Thyroid gland (tissue), 4 donors: ENCODE results near the gene TMPRSS11A. TPM values are rescaled to one million over a fixed set of nuclear protein-coding genes. Genes with fewer than 3 reads are reported as not detected.

Experiments
- DNase-seq, 2 donors: peaks; one replicate each; pipeline ENCODE4 v3.0.0-alpha.2; 2019
- H3K27ac ChIP-seq, 3 donors: fragments of 200-600 bp; sonication (generic); 1 replicate in 2 of 3; 2 replicates in 1 of 3; pipeline ENCODE4 v1.5.1; 2016 to 2019; ENCODE audit warnings: mild to moderate bottlenecking in 1 of 3, moderate library complexity in 1 of 3
- H3K27me3 ChIP-seq: fragments of 200-600 bp; sonication (generic); one replicate; pipeline ENCODE4 v1.5.1; 2019
- H3K36me3 ChIP-seq, 2 donors: fragments of 200-600 bp; sonication (generic); one replicate each; pipeline ENCODE4 v1.5.1; 2016 to 2019
- H3K4me1 ChIP-seq, 2 donors: fragments of 200-600 bp; sonication (generic); one replicate each; pipeline ENCODE4 v1.5.1; 2017 to 2019
- H3K4me3 ChIP-seq, 3 donors: fragments of 200-600 bp; sonication (generic); replicated peaks in 1 of 3; 1 replicate in 2 of 3; 2 replicates in 1 of 3; pipeline ENCODE4 v1.5.1; 2016; ENCODE audit warnings: mild to moderate bottlenecking in 1 of 3
- H3K9me3 ChIP-seq: fragments of 200-600 bp; sonication (generic); one replicate; pipeline ENCODE4 v1.5.1; 2017
- CTCF ChIP-seq, 6 experiments: fragments of 200-600 bp in 3 of 6; fragments of 450-650 bp in 3 of 6; sonication (generic) in 3 of 6; IDR thresholded peaks; one replicate each; pipeline ENCODE4 v1.5.1; 2016 to 2019; ENCODE audit warnings: antibody characterized with exemption in 6 of 6, mild to moderate bottlenecking in 2 of 6, inconsistent platforms in 1 of 6, moderate library complexity in 1 of 6
- POLR2A ChIP-seq, 2 donors: fragments of 450-650 bp; IDR thresholded peaks; one replicate each; pipeline ENCODE4 v1.6.1; 2017; ENCODE audit warnings: antibody characterized with exemption in 2 of 2, mild to moderate bottlenecking in 2 of 2, moderate library complexity in 1 of 2
- WGBS, 2 donors: methylation state at CpG; one replicate each; pipeline ENCODE4 v1.1.5; 2017; 5-methylcytosine and 5-hydroxymethylcytosine counted together
- intact Hi-C: fragments of 100-400 bp; cut with DNase I; formaldehyde crosslinking; loops from one replicate; pipeline ENCODE4 v1.15.1; 2023
- total RNA-seq, 4 donors: library from RNA; depleted of rRNA; stranded (reverse); fragments of >200 nt; gene quantifications; one replicate each; pipeline ENCODE4 v1.2.3, GENCODE V29; 2016

Gene TMPRSS11A
- total RNA-seq, 4 donors from 2014 or later = not detected

- no peak overlapping the region for H3K27ac ChIP-seq
- intact Hi-C loops = no loop called here
- WGBS, 2 donors = 86 to 87% methylated on average over 2 of the region's 2 CpGs
Measured at GRCh38 chr4:67892253-67892652, 71.0 kb downstream of the TMPRSS11A start.

GRCh38 chr4:67891645-67892044 is 71.6 kb downstream of the TMPRSS11A start:
- no peak overlapping the region for H3K27ac ChIP-seq
- H3K27me3 ChIP-seq = no peaks in the 10 kb centered on the region
- H3K36me3 ChIP-seq = no peaks in the 10 kb centered on the region
- H3K4me3 ChIP-seq = no peak overlapping the region
- H3K4me1 ChIP-seq = no peaks in the 10 kb centered on the region
- no peak for TF ChIP-seq CTCF (IDR thresholded peaks at IDR 0.05)
- no peak for TF ChIP-seq POLR2A (IDR thresholded peaks at IDR 0.05)
- H3K9me3 ChIP-seq = no peaks in the 10 kb centered on the region
- intact Hi-C loops = no loop called here
- DNase-seq = no peak

More at GRCh38 chr4:67892253-67892652, 71.0 kb downstream of the TMPRSS11A start:
- H3K27me3 ChIP-seq = no peaks in the 10 kb centered on the region
- no peak for DNase-seq
- H3K4me1 ChIP-seq = no peaks in the 10 kb centered on the region
- no peak overlapping the region for H3K4me3 ChIP-seq
- TF ChIP-seq POLR2A (IDR thresholded peaks at IDR 0.05) (no peak), CTCF (IDR thresholded peaks at IDR 0.05) (no peak)
- H3K36me3 ChIP-seq = no peaks in the 10 kb centered on the region
- H3K9me3 ChIP-seq = no peaks in the 10 kb centered on the region

GRCh38 chr4:67886281-67886680 is 77.0 kb downstream of the TMPRSS11A start:
- Histone ChIP-seq H3K4me3 (no peak overlapping the region), H3K36me3 (no peaks in the 10 kb centered on the region), H3K27me3 (no peaks in the 10 kb centered on the region), H3K9me3 (no peaks in the 10 kb centered on the region), H3K4me1 (no peaks in the 10 kb centered on the region), H3K27ac (no peak overlapping the region)
- no peak for TF ChIP-seq CTCF (IDR thresholded peaks at IDR 0.05)
- TF ChIP-seq POLR2A (IDR thresholded peaks at IDR 0.05) = no peak
- intact Hi-C loops = no loop called here
- DNase-seq = no peak
- 77 to 82% methylated on average over 4 of the region's 4 CpGs for WGBS, 2 donors

- Histone ChIP-seq H3K36me3 (no peaks in the 10 kb centered on the region), H3K9me3 (no peaks in the 10 kb centered on the region), H3K27me3 (no peaks in the 10 kb centered on the region), H3K27ac (no peak overlapping the region), H3K4me1 (no peaks in the 10 kb centered on the region), H3K4me3 (no peak overlapping the region)
- 70 to 76% methylated on average over 6 of the region's 6 CpGs for WGBS, 2 donors
- TF ChIP-seq POLR2A (IDR thresholded peaks at IDR 0.05) (no peak), CTCF (IDR thresholded peaks at IDR 0.05) (no peak)
- DNase-seq = no peak
- intact Hi-C loops = no loop called here
Measured at GRCh38 chr4:67885762-67886161, 77.5 kb downstream of the TMPRSS11A start.

- DNase-seq = no peak
- Histone ChIP-seq H3K27ac (no peak overlapping the region), H3K4me3 (no peak overlapping the region), H3K36me3 (no peaks in the 10 kb centered on the region), H3K27me3 (no peaks in the 10 kb centered on the region), H3K4me1 (no peaks in the 10 kb centered on the region), H3K9me3 (no peaks in the 10 kb centered on the region)
- TF ChIP-seq POLR2A (IDR thresholded peaks at IDR 0.05) (no peak), CTCF (IDR thresholded peaks at IDR 0.05) (no peak)
- intact Hi-C loops = no loop called here
Measured at GRCh38 chr4:67884701-67885100, 78.6 kb downstream of the TMPRSS11A start.
